HG03103 (cell line): ENCODE results near the gene ATF2.

Source experiments
- ATAC-seq: cut with Tn5 transposase; IDR thresholded peaks from one replicate; pipeline ENCODE4 v1.9.1; 2021; ENCODE audit warnings: low read depth; ENCODE audit not compliant: unreplicated experiment

The ATF2 gene, protein sequence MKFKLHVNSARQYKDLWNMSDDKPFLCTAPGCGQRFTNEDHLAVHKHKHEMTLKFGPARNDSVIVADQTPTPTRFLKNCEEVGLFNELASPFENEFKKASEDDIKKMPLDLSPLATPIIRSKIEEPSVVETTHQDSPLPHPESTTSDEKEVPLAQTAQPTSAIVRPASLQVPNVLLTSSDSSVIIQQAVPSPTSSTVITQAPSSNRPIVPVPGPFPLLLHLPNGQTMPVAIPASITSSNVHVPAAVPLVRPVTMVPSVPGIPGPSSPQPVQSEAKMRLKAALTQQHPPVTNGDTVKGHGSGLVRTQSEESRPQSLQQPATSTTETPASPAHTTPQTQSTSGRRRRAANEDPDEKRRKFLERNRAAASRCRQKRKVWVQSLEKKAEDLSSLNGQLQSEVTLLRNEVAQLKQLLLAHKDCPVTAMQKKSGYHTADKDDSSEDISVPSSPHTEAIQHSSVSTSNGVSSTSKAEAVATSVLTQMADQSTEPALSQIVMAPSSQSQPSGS

GRCh38 chr2:175167792-175168563, at the start of gene ATF2:
TSS of gene ATF2 (minus strand) at chr2:175168203. CDS start at chr2:175136443, 31,760 bp downstream.
- peak; percentile 93 for ATAC-seq

DNA sequence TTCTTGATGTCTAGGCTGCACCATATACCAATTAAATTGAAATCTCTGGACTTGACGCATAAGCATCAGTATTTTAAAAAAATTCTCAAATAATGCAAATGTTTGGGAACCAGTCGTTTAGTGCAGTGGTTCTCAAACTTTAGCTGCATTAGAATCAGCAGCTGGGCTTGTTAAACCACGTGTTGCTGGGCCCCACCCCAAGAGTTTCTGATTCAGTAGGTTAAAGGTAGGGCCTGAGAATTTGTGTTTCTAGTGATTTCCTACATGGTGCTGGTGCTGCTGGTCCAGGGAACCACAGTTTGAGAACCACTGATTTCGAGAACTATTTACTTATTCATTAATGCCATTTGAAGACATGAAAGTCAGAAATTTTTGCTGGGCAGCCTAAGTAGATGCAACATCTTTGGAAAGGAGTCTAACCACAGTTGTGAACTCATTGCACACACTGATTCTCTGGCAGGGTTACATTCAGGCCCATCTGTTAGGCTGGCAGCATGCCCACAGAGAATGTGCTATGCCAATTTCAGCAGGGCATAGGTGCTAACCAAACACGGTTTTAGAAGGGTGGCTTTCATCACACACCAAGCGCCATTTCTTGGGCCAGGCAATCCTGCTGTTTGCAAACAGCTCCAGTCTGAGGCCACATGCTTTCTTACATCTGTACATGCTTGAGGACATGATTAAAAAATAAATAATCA, 39.9 kb upstream of the ATF2 start:
- no peak for ATAC-seq

DNA sequence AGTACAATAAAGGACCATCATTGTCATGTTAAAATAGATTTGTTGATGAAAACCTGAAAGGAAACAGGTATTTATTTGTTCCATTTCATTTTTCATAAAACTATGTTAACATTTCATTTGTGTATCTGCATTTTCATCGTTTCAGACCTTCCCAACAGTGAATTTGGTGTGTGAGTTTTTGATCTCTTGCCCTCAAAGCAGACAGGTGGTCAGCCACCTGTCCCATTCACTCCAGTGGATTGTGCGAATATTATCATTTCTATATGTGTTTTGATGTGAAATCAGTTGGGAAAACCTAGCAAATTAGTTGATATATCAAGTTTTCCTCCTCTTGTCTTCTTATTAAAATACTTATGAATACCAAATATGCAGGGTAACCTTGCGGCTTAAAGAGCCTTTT, 38.9 kb upstream of the ATF2 start:
- ATAC-seq = no peak

DNA sequence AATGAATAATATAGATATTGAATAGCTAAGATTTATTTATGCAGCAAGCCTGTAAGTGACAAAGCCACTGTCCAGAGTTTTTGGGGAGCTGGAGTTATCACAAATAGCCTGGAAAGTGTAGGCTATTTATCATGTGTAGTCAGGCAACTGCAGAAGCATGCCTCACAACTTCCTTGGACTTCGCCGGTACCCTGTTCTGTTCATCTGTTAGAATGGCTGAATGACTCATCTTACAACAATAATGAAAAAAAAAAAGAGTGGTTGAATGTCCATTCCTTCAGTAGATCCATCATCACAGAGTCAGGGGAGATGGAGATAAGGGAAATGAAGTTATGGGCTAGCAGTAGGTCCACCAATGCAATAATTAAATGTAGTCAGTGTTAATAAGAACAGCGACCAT, 37.5 kb upstream of the ATF2 start:
- ATAC-seq = no peak

GRCh38 chr2:175203621-175204496, 35.9 kb upstream of the ATF2 start:
- peak; percentile 87 for ATAC-seq

DNA sequence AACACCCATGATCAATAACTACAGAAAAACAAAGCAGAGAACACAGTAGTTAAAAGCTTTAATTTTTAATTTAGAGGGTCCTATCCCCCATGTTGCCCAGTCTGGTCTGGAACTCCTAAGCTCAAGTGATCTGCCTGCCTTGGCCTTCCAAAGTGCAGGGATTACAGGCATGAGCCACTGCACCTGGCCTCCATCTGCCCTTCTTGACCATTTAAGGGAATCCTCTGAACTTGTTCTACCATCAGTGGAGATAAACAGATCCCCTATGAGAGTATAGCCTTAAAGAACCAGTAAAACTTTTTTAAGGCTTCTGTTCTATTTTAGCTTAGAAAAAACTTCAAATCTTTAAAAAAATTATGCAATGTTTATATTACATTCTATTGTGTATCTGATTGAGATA, 27.0 kb upstream of the ATF2 start:
- ATAC-seq = no peak

- no peak for ATAC-seq
Observed at GRCh38 chr2:175188761-175189160, 20.8 kb upstream of the ATF2 start.

DNA sequence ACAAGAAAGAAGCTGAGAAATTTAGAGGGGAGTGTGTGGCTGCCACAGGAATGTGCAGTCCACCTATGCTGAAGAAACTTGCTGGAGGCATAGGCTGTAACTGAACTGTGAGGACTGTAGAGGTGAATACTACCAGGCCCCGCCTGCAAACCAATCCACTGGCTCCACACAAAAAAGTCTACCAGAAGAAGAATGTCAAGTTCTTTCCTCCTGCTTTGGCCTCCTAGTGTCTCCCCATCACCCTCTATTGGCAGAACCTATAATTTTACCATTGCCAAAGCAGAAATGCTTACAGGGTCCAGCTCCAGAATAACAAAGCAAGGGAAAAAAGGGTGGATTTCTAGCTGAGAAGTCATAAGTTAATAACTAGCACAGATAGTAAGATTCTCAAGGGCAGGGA, 19.4 kb upstream of the ATF2 start:
- ATAC-seq = peak; percentile 74

- ATAC-seq = no peak
Observed at GRCh38 chr2:175183674-175184073, 15.7 kb upstream of the ATF2 start.

- no peak for ATAC-seq
Observed at GRCh38 chr2:175181877-175182308, 13.9 kb upstream of the ATF2 start.

DNA sequence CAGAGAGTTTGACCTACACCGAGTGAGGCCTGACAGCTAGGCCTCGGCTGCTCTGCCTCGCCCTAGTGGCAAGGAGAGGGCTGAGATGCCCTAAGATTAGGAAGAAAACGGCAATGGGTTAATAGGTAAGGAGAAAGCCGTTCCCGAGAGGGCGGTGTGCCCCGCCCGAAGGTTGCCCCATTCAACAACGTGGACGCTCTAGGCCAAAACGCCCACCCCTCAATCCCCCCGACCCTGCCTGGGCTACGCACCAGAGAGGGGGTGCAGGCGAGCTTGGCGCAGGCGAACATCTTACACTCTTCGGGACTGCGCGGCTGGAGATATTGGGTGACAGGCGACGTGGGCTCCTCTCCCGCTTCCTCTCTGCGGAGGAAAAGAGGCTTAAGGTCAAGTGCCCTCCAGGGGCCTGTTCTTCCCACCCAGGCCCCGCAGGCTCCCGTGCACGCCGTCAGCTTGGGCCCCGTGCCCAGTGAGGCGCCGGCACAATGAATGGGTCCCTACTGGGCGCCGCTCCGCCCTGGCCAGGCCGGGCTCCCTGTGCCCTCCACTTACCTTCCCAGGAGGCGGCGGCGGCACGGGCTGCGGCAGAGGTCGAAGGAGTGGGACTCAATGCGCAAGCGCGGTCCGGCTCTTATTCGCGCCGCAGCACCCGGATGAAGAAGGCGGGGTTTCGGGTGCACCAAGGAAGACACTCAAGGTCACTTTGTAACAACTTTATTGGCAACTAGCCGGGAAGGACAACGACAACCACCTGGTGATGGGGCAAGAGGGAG, 13.3 kb upstream of the ATF2 start, which contains the start of gene ATP5MC3:
Gene ATP5MC3, minus strand, starts transcription at position 607 of the 773 bp plus-strand sequence. Its CDS starts 317 bp downstream, at position 290.
- ATAC-seq = peak; percentile 83

DNA sequence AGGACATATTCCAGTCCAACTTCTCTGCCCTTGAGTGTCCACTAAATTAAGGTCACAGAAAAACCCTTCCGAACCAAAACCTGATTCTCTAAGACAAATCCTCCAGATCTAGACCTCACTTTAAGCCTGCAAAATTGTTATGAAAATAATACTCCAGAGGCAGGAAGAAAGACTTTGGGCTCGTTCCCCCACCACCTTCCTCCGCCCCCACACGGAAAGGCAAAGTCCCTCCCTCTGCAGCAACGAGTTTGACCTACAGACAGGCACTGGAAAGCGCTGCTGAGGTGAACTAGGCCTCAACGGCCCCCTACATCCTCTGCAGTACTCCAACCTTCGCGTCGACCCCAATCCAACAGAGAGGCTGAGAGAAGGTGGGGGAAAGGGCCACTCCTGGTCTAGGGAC, 12.7 kb upstream of the ATF2 start:
- peak; percentile 52 for ATAC-seq

GRCh38 chr2:175176624-175177023, 8.6 kb upstream of the ATF2 start:
- no peak for ATAC-seq

DNA sequence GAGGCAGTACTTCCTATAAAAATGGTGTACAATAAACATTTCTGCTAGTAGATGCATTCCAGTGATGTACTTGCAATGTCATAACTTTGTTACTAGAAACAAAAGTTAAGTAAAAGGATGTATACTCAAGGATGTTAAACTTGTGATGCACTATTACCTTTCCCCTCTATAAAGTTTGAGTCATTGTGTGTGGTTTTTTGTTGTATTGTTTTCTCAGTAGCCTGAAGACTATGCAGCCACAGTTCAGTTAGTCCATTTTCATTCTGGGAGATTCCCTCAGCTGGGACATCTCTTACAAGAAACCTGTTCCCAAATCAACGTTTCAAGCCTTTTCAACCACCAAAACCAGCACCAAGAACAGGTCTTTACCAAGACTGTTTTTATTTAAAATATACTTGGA, 7.9 kb upstream of the ATF2 start:
- ATAC-seq = no peak

GRCh38 chr2:175175320-175175719, 7.3 kb upstream of the ATF2 start:
- ATAC-seq = no peak

DNA sequence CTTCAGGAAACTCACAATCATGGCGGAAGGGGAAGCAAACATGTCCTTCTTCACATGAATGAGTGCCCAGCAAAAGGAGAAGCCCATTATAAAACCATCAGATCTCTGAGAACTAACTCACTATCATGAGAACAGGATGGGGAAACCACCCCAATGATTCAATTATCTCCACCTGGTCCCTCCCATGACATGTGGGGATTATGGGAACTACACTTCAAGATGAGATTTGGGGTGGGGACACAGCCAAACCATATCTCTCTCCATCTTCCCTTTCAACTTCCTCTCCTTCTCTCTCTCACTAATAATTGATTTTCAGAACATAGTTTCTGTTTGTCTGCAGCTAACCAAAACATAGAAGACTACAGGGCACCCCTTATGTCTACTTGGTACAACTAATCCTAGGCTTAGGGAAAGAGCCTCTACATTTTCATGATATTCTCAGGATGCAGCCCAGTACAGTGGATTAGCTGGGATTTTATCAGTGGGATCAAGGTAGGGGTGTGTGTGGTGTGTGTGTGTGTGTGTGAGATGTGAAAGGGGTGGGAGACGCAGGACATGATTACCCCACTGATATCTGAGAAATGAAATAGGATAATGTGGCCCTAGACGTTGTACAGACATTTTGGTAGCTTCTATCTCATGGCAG, 2.8 kb upstream of the ATF2 start:
- no peak for ATAC-seq

DNA sequence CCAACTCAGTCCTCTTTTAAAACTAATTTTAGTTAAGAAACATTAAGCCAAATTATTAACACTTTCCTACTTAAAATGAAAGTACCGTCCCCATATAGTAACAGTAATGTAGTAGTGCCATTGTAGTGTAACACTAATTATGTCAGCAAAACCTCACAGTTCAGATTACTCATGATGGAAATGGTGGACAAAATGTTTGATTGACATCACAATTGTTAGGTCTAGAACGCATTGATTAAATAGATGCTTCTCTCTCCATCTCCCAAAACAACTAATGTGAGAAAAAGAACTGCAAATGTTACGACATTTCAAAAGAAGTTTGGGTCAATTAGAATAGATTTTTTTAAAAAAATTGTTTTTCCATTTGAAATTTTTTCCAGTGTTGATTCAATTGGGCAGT, 1.2 kb upstream of the ATF2 start:
- no peak for ATAC-seq

- peak; percentile 11 for ATAC-seq
Observed at GRCh38 chr2:175168564-175168945, 552 bp upstream of the ATF2 start.
